Left kidney (tissue), 2 donors: ENCODE measurements around the gene MAIP1. TPM values are rescaled to one million over a fixed set of nuclear protein-coding genes. Genes with fewer than 3 reads are reported as not detected.

Experiments used
- DNase-seq: peaks from one replicate; pipeline ENCODE4 v3.0.0-alpha.2; 2013
- polyA plus RNA-seq: library from polyadenylated mRNA; unstranded; fragments of 120-200 nt; gene quantifications from one replicate; pipeline ENCODE4 v1.2.1, GENCODE V29; 2013; ENCODE audit not compliant: insufficient read length

Gene MAIP1
- polyA plus RNA-seq, 1 donor = 33.5 TPM

DNA sequence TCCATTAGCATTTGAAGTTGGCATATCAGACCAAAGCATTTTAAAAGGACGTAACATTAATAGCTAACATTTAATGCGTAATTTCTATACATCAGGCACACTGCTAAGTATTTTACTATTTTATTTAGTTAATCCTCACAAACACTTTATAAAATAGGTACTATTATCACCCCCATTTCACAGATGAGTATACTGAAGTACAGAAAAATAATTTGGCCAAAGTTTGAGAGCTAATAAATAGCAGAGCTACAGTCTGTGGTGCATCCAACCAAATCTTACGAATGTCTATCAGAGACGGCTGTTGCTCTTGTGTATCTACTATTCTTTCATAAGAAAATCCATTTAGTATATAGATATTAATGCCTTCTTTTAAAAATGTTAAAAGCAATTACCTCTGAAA, 12.0 kb upstream of the MAIP1 start:
- DNase-seq = no peak

DNA sequence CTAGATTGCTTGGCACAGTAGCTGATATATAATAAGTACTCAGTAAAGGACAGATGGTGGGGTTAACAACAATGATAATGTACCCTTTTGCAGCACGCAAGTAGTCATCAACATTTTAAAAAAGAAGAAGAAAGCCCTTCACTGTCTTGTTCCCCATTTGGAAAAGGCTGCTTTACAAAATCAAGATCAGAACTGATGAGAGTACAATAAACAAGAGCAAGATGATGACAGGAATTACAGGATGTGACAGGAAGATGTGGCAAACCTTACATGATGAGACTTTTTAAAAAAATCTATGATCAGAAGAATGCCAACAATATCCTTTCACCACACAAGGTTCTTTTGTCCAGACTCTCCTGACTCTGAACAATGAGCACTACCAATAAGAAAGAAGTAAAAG, 9.2 kb upstream of the MAIP1 start:
- DNase-seq = no peak

DNA sequence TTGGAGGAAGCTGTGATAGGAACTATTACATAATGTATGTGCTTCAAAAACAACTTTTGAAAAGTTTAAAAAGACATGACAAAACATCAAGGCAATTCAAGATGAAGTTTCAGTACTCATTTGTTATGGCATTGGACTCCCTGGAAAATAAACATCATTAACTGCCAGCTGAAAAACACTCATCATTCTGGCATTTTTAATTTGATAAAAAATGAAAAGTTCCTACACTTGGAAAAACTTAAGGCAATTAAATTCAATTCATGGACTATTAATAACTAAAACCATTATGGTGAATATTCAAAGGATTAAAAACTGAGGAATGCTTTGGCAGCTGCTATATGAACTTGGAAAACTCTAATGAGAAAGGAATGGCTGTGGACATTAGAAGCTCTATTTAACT, 8.5 kb upstream of the MAIP1 start:
- no peak for DNase-seq

DNA sequence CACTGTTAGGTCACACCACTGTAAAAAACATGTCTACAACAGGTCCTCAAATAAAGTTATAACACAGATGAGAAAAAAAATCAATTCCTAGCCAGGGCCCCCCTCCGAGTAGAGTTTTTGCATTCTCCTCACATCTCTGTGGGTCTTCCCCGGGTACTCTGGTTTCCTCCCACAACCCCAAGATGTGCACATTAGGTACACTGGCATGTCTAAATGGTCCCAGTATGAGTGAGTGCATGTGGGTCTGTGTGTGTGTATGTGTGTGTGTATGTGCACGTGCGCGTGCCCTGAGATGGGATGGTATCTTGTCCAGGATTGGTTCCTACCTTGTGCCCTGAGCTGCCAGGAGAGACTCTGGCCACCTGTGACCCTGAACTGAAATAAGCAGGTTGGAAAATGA, 5.0 kb upstream of the MAIP1 start:
- DNase-seq = no peak

DNA sequence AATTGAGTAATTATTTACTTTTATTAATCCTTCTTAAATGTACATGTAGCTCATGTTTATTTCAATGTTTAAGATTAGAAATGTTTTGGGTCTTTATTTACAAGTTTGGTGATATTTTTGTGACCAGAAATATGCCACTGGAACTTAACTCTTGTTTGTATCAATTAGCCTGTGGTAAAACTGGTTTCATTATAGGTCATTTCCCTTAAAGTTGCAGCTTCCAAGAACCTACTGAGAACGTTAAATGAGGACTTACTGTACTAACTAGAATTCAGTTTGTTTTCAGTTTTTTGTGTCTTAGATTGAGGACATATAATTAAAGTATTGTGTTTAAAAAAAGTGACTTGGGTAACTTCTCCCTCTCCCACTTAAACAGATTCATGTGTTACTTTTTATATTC, 4.4 kb upstream of the MAIP1 start:
- no peak for DNase-seq

DNA sequence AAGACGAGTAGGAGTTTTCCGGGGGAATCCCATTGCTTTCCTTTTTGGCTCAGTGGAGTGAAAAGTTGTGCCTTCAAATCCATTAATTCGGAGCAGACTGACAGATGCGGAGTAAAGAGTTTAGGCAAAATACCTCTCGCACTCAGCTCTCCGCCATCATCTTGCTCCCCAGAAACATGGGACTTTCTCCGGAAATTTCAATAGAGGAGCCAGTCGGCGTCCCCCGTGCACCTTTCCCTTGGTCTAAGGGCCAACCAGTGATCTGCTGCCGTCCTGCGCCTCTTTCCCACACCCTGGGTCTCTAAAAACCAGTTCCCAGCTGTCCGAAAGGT, 409 bp upstream of the MAIP1 start:
- DNase-seq = no peak

DNA sequence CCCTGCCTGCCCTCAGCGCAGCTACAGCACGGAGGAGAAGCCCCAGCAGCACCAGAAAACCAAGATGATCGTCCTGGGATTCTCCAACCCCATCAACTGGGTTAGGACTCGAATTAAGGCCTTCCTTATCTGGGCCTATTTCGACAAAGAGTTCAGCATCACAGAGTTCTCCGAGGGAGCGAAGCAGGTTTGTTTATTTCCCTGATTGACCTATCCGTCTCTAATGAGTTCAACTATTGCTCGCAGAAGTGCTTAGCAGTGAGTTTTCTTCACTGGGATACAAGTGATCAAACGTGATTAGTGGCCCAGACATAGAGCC, 639 bp downstream of the MAIP1 start:
- DNase-seq = peak; percentile 19

DNA sequence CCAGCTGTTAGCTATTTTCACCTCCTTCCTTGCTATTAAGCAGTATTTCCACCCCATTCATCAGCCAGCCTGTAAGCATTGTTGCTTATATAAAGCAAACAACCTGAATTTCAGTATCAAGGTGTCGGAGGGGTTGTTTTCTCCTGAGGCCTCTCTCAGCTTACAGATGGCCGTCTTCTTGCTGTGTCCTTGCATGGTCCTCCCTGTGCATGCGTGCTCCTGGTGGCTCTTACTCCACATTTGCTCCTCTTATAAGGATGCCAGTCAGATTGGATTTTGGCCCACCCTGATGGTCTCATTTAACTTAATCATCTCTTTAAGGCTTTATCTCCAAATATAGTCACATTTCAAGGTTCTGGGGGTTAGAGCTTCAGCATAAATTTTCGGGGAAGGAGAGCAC, 2.6 kb downstream of the MAIP1 start:
- DNase-seq = no peak

DNA sequence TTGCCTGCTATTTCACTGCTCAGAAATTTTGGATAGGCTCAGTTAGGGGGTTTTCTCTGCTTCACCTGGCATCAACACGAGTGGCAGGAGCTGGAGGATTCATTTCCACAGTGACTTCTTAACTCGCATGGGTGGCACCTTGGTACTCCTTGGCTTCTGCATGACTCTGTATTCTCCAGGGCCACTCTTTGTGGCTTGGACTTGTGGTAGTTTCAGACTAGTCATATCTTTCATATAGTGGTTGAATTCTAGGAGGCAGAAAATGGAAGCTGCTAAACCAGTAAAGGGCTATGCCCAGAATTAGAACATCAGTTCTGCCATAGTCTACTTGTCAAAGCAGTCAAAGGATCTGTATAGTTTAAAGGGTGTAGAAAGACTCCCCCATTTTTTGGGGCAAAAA, 6.8 kb downstream of the MAIP1 start:
- no peak for DNase-seq

DNA sequence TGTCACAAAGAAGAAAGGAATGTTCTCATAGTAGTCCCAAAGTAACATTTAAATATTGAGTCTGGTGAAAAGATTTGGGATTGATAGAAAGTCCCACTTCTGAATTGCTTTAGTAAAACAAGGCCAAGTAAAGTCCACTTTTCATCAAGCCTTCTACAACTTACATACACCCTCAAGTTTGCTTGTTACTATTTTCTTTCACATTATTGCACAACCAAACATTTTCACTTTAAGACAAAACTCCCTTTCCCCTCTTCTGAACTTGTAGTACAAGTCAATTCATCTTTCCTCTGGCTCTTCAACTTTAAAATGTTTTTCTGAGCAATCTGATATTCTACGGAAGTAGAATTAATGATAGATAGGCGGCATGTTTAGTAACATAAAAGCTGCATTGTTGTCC, 11.0 kb downstream of the MAIP1 start:
- DNase-seq = no peak

DNA sequence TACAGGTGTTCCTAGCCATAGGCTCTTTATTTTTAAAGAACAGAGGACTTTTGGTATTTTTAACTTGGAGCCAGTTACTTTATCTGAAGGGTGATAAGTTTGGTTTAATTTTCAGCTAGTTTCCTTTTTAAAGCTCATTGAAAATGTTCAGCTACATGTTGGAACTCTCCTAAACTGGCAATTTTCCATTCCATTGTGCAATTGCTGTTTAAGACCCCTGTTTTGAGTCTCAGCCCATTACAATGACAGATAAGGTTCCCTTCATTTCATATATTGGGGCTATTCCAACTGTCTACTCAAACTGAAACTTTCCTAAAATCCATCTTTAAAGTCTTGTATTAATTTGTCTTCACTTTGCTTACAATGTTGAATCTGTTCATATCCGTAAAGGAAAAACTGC, 11.6 kb downstream of the MAIP1 start:
- no peak for DNase-seq

DNA sequence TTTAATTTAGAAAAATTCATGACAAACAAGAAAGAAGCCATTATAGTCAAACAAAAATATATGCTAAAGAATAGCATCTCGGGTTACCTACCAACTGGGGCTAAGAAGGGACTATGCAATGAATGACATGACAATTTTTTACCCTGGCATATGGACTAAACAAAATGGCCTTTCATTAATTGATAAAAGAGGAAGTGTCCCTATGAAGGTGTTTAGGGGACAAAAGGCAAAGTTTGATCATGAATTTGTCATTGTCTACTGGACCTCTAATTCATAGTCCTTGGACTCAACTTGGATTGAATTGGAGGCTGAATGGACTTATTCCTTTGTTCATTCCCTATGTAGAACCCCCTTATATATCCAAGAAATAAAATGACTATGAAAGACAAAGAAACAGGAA, 12.7 kb downstream of the MAIP1 start:
- DNase-seq = no peak

DNA sequence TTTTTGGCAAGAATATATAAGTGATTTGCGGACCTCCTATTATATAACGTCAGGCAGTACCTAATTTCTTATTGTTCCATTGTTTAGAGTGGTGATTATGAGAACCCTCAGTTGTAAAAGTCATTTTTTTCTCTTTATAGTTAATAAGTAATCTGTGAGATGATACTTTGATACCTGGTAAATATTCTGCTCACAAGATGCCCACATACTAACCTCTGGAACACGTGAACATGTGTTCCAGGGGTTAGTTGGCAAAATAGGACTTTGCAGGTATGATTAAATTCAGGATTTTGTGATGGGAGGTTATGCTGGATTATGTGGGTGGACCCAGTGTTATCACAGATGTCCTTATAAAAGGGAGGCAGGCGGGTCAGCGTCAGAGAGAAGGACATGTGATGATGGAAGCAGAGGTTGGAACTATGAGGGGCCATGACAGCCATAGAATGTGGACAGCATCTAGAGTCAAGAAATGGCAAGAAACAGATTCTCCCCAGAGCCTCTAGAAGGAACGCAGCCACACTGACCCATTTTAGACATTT, 16.8 kb downstream of the MAIP1 start:
- no peak for DNase-seq

DNA sequence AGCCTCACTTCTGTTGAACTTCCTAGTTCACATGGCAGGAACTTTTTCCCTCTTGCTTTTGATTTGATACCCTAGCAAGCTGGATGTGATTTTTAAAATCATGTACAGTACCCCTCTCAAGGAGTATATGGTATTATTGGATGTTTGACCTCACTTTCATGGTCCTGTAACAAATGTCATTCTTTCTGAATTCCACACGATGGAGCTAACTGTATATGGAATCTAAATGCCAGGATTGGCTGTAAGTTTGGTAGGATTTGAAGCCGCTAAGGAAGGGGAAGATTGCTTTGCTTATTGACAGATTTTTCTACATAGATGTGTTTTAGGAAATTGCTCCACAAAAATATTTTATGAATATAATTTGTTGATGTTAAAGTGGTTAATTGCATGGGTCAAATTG, 18.3 kb downstream of the MAIP1 start:
- DNase-seq = no peak

DNA sequence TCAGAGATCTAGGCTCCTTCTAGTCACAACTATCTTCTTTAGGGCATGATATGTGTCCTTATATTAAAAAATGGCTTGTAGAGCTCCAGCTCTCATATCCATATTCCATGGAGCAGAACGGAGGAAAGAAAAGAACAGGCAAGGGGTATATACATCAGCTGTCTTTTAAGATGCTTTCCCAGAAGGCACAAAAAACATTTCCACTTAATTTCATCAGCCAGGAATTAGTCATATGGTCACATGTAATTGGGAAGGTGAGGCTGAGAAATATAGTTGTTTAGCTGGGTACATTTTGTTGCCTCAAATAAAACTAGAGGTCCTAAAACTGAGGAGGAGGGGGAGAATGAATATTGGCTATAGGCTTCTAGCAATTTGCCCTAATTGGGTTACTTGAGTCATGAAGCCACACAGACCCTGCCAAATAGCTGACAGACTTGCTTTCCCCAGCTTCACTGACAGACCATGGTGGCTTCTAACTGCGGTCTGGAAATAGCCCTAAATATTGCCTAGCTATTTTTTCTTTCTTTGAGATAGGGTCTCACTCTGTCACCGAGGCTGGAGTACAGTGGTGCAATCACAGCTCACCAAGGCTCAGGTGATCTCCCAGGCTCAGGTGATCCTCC, 20.0 kb downstream of the MAIP1 start:
- DNase-seq = no peak

DNA sequence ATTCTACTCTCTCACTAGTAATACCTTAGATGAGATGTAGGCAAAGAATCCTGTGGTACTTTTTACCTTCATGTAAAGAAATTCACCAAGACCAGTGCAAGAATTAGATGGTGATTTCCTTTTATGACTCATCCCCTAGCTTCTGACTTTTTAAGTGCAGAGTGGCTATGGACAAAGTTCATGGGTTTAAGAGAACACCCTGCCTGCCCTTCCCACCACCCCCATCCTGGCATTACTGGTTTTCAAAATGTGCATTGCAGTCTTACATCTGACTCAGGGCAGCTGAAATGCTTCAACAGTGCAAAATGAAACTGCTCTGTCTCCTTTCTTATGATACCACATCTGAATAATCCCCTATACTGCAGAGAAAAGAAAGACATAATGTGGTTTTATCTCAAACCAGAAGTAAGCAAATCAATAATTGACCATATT, 22.6 kb downstream of the MAIP1 start:
- DNase-seq = no peak

DNA sequence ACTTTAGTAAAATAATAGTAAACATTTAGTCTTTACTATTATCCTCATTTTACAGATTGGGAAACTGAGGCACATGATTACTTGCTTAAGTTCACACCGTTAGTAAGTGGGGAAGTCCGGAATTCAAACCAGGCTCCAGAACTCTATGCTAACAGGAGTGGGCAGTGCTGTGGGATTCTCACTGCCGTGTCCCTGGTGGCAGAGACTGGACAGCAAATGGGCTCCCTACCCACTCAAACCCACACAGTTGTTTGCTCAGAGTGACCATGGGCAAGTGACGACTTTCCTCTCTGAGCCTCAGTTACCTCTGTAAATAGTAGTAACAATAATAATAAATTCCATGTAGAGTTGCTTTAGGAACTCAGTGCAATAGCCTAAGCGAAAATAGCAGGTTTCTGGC, 24.0 kb downstream of the MAIP1 start:
- DNase-seq = no peak

DNA sequence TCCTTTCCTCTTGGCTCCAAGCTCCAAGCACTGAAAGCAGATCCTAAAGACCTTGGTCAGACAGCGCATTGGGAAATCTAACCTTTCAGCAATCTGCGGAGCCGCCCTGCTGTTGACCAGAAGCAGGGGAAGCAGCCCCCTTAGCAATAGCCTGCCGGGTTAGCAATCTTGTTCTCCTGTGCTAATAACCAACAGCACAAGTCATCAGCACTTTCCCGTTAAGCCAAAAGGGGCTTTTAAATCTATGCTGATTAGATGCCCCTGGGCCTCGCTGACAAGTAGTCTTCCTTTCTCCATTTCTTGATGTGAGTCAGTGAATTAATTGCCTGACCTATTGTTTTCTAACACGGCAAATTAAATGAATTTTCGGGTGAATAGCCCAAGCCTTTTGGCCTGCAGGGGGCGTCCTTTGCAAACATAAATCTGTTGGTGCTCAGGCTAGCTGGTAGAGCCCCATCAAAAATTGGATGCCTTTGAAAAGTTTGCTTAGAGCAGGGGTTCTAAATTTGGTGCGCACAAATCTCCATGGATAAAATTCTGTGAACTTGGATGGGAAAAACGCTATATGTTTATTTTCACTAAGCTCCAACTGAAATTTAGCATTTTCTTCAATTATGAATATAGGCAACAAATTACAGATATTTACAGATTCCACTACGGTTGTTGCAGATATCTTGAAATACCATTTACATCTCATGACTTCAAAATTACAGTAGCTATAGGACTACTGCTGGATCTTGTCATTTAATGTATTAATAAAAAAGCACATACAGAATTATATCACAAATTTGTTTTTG, 24.6 kb downstream of the MAIP1 start:
- peak; percentile 83 for DNase-seq

DNA sequence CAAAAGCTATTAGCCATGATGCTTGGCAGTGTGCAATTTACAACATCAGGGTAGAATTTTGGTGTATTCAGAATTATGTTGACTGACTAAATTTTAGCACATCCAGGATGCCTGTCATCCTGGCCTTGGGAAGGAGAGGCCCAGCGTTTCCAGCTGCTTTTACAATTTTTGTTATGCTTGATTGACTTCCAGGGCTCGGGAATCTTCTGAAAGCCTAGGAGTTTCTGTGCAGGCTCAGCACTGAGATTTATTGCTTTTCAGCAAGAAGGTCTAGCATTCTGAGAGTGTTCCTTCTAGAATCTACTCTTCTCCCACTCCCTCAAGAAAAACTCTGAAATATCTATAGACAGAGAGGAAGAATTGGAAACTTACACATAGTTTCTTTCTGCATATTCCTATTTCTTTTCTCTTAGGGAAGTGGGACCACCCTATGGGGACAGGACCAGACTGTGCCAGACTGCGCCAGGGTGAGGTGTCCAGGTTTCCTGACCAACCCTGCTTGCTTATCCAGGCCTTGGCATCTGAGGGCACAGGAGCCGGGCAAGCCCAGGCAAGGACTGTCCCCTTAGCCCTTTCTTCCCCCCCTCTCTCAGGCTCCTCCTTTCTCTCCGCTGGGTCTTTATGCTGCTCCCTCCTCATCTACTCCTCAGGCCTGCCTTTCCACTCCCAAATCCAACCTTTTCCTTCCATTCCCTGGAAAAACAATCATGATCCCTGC, 26.9 kb downstream of the MAIP1 start:
- no peak for DNase-seq

DNA sequence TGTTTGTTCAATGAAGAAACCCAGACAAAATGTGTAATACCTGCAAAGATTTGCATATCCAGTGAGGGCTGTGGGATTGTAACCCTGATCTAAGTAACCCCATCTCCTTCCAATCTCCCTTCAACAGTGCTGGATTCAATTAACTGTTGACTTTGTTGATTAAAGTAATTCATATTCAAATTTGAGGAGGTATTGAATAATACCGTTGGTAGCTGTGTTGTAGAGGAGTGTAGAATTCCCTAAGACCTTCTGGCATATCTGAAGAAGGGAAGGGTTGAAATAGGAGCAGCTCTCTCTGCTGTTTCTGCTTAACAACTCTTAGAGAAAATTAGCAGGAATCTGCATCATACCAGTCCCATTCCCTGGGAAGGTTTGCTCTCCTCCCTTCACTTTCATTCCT, 28.2 kb downstream of the MAIP1 start:
- no peak for DNase-seq

DNA sequence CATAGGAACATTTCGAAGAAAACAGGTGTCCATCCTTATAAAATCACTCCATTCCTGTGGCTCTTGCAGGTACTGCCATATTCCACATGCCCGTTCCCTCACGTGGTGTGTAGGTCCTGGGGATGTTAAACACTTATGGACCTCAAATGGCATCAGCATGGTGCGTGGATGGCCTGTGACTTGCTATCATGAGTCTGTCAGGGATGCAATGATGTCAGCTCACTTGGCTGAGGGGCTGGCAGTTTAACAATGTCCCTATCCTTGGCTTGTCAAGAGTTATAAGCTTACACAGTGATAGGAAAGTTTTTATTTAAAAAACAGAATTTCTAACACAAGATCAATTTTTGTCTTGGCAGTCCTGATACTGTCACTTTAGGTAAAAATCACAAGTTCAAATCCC, 28.8 kb downstream of the MAIP1 start:
- no peak for DNase-seq

DNA sequence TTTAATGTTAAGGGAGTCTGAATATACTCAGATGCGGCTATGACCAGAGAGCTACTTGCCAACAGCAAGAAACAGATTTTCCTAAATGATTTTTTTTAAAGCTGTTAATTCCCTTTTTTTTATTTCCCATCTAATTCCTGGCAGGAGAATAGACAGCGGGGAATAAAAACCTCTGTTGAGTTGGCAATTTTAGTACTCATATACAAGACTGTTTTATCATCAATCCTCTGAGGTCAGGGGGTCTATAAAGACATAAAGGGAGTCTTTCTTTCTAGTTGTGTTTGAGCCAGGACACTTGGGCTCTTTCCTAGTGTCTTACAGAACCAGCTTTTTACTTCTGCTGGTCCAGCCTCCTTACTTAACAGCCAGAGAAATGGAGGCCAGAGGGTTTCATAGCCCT, 29.4 kb downstream of the MAIP1 start:
- DNase-seq = peak; percentile 35

DNA sequence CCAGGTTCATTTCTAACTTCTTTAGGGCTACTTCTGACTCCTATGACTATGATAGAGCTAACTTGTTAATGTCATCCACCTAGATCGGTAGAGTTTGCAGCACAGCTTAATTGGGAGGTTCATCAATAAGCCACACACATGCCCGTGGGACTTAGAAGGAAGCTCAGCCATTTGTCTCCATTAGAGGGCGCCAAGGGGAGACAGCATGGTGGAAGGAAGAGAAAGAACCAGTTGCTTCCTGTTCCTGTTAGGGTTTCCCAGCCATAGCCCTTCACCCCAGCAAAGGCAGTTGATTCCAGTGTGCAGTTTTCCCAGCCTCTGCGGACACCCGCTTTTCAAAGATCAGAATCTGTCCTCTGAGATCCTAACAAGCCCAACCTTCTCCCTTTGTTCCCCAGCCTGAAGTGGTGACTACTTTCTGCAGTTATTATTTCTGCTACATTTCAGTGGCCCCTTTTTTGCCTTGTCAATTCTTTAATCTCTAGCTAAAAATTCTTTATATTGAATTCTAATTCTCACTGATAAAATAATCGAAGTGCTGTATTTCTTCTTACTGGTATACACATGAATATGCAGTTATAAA, 30.3 kb downstream of the MAIP1 start:
- DNase-seq = peak; percentile 55
